ENCODE results near the gene SLC7A8.

SLC7A8 gene

GRCh38 chr14:23099212-23099861 is 84.1 kb downstream of the SLC7A8 start:
- TF ChIP-seq CTCF (IDR thresholded peaks at IDR 0.05; ENCODE audit: borderline replicate concordance, insufficient read depth, low read depth, low read length) = no peak
- H3K4me3 ChIP-seq (ENCODE audit: low read depth, low read length) = no peak overlapping the region

GRCh38 chr14:23097786-23098185 is 85.7 kb downstream of the SLC7A8 start:
- no peak overlapping the region for H3K4me3 ChIP-seq (ENCODE audit: low read depth, low read length)
- no peak for TF ChIP-seq CTCF (IDR thresholded peaks at IDR 0.05; ENCODE audit: borderline replicate concordance, insufficient read depth, low read depth, low read length)

GRCh38 chr14:23095196-23096108 is 88.0 kb downstream of the SLC7A8 start, which contains the start of gene C14orf119:
Gene C14orf119, plus strand, starts transcription at chr14:23095505. Its CDS starts 2,154 bp downstream, at chr14:23097659.
- TF ChIP-seq CTCF (IDR thresholded peaks at IDR 0.05; ENCODE audit: borderline replicate concordance, insufficient read depth, low read depth, low read length) = no peak
- H3K4me3 ChIP-seq (ENCODE audit: low read depth, low read length) = peak within 1 kb of the TSS; percentile 69

GRCh38 chr14:23094666-23095195 is 88.7 kb downstream of the SLC7A8 start, which contains the start of gene ACIN1:
Gene ACIN1, minus strand, starts transcription at chr14:23095136. Its CDS starts 24 bp downstream, at chr14:23095112.
- peak within 1 kb of the TSS; percentile 69 for H3K4me3 ChIP-seq (ENCODE audit: low read depth, low read length)

GRCh38 chr14:23093991-23094665 is 89.3 kb downstream of the SLC7A8 start:
- H3K4me3 ChIP-seq (ENCODE audit: low read depth, low read length) = peak overlapping the region; percentile 67
- no peak for TF ChIP-seq CTCF (IDR thresholded peaks at IDR 0.05; ENCODE audit: borderline replicate concordance, insufficient read depth, low read depth, low read length)

More at GRCh38 chr14:23094666-23095195, 88.7 kb downstream of the SLC7A8 start, which contains the start of gene ACIN1:
- no peak for TF ChIP-seq CTCF (IDR thresholded peaks at IDR 0.05; ENCODE audit: borderline replicate concordance, insufficient read depth, low read depth, low read length)

GRCh38 chr14:23093526-23093925 is 89.9 kb downstream of the SLC7A8 start:
- no peak for TF ChIP-seq CTCF (IDR thresholded peaks at IDR 0.05; ENCODE audit: borderline replicate concordance, insufficient read depth, low read depth, low read length)
- H3K4me3 ChIP-seq (ENCODE audit: low read depth, low read length) = no peak overlapping the region
